GM19239 (cell line): ENCODE data around the gene DPYSL4.

Experiments
- DNase-seq: peaks from one replicate; pipeline ENCODE4 v3.0.0; 2011; ENCODE audit warnings: low spot score; ENCODE audit not compliant: insufficient read length
- FAIRE-seq: peaks from 2 replicates; lab custom pipeline; 2011; peaks lifted over from hg19 to GRCh38; lab: Jason Lieb, UNC

Gene DPYSL4

GRCh38 chr10:132162590-132163277 lies 24.0 kb upstream of the DPYSL4 start:
- FAIRE-seq (no peak), DNase-seq (no peak)

- DNase-seq = peak; percentile 70
These were observed 23.4 kb upstream of the DPYSL4 start for GRCh38 chr10:132163278-132163765.

GRCh38 chr10:132163826-132164515 lies 22.8 kb upstream of the DPYSL4 start:
- FAIRE-seq (no peak), DNase-seq (no peak)

More at GRCh38 chr10:132163278-132163765, 23.4 kb upstream of the DPYSL4 start:
- no peak for FAIRE-seq

- no peak for FAIRE-seq
- no peak for DNase-seq
These were observed 21.9 kb upstream of the DPYSL4 start for GRCh38 chr10:132164761-132165278.

GRCh38 chr10:132165416-132165980 lies 21.2 kb upstream of the DPYSL4 start:
- DNase-seq (no peak), FAIRE-seq (no peak)

GRCh38 chr10:132166216-132166950 lies 20.4 kb upstream of the DPYSL4 start:
- DNase-seq = no peak
- FAIRE-seq = no peak

GRCh38 chr10:132167041-132167674 lies 19.6 kb upstream of the DPYSL4 start:
- no peak for DNase-seq
- FAIRE-seq = no peak

- DNase-seq (no peak), FAIRE-seq (no peak)
These were observed 18.8 kb upstream of the DPYSL4 start for GRCh38 chr10:132167976-132168375.

GRCh38 chr10:132168571-132169030 lies 18.1 kb upstream of the DPYSL4 start:
- DNase-seq (no peak), FAIRE-seq (no peak)

GRCh38 chr10:132169031-132169765 lies 17.6 kb upstream of the DPYSL4 start:
- DNase-seq (no peak), FAIRE-seq (no peak)

GRCh38 chr10:132169766-132170560 lies 16.8 kb upstream of the DPYSL4 start:
- FAIRE-seq (no peak), DNase-seq (no peak)

GRCh38 chr10:132170561-132171361 lies 16.0 kb upstream of the DPYSL4 start:
- FAIRE-seq = no peak
- DNase-seq = no peak

- FAIRE-seq = no peak
- DNase-seq = no peak
These were observed 14.4 kb upstream of the DPYSL4 start for GRCh38 chr10:132172091-132173066.

- DNase-seq (no peak), FAIRE-seq (no peak)
These were observed 13.6 kb upstream of the DPYSL4 start for GRCh38 chr10:132173185-132173584.

GRCh38 chr10:132174237-132174636 lies 12.5 kb upstream of the DPYSL4 start:
- DNase-seq = no peak
- no peak for FAIRE-seq

- no peak for FAIRE-seq
- DNase-seq = no peak
These were observed 11.3 kb upstream of the DPYSL4 start for GRCh38 chr10:132175408-132175807.
